ENCODE data around the gene NWD2.
A peak's percentile ranks its signal among the peaks of the same experiment; 100 is the strongest.

The NWD2 gene

DNA sequence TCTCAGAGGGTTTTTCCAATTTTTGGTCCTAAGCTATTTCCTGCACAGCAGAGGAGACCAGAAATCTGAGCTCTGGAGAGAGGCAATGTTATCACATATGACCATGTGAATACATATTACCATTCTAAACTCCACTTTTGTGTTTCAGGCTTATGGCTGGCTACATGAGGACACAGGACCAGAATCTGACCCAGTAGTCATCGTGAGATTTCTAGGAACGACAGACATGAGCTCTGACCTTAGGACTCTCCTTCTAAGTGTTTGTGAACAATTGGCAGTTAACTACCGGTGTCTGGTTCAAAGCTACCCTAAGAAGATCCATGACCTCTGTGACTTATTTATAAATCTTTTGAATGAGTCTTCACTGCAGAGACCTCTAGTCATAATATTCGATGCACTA lies 198.6 kb downstream of the NWD2 start:
- no peak for DNase-seq

DNA sequence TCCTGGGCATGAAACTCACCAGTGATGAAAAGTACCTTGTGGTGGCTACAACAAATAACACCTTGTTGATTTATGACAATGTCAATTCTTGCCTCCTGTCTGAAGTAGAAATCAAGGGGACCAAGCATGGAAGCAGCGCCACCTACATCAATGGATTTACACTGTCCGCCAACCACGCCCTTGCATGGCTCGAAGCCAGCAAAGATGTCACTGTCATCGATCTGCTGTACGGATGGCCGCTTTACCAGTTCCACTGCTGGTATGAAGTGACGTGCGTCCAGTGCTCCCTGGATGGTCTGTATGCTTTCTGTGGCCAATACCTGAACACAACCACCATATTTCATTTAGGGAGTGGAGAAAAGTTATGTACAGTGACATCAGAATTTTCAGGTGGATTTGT lies 200.5 kb downstream of the NWD2 start:
- no peak for DNase-seq

DNA sequence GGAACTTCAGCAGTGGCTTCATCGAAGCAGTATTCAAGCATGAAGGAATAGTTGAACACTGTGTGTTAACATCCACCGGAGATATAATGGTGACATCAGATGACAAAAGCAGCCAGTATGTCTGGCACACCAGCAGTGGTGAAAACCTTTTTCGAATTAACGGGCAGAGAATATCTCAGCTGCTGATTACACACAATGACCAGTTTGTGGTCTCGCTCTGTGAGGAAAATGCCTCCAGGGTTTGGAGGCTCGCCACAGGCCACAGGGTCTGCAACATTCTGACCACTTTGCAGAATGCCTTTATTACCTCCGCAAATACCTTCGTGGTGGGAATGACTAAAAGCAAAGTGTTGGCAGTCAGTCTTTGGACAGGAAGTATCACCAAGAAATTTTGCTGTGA lies 201.5 kb downstream of the NWD2 start:
- DNase-seq: no peak

DNA sequence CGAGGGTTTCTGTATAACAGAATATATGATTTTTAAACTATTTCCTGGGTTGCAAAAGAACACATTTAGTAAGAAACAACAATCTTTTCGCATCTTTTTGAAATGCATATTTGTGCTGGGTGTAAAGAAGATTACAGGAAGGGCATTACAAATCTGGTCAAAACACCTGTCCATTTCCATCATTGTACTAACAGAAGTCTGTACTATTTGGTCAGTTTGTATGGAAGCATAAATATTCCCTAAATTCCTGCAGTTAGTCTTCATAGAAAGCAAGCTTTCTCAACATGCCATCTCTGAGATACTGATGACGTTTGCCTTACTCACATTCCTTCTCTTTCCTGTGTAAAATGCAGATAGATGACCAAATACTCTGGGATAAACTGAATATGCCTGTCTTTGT lies 203.3 kb downstream of the NWD2 start:
- DNase-seq: no peak

DNA sequence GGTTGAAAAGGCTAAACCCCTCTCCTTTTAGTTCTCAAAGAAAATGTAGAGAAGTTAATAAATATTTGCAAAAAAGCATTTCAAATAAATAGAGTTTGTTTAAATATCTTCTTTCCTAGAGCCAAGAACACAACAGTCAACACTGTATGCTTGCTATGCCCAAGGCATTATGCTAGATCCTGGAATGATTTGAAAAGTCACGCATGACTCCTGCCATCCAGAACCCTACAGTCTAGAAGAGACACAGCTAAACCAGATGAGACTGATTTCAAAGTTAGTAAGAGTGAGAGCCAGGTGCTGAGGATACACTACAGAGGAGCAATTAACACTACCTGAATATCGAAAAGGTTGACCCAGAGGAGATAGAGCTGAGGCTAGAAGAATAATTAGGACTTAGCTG lies 205.8 kb downstream of the NWD2 start:
- no peak for DNase-seq

DNA sequence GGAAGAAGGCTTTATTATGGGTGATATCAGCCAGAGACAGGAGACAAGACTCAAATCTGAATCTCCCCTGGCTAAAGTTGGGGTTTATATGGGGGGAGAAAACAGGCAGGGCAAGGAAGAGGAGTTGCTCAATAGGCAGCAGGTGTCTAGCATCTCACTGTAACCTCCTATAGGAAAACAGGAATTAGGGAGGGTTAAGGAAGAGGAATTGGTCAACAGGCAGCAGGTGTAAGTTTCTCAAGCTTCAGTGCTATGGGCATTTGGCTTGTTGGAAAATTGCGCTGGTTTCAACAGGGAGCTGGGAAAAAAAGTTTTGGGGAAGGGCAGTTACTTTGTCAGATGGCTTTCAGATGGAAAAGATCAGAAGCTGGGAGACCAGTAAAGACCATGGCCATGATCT lies 206.4 kb downstream of the NWD2 start:
- DNase-seq: no peak

DNA sequence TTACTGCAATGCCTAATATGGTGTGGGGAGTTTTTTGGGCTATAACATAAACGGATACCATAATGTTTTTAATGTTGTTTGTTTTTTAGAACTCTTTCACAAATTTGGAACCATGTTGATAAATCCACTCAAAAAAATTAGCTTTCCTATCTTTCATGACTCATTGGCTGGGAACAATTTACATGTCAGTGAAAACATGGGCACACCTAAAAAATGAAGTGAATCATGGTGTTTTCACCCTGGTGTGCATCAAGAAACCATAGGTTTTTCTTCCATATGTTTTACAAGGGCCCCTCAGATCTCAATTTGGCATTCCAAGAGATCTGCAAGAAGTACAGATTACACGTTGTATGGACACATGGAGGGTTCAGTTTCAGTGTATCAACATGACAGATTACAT lies 207.1 kb downstream of the NWD2 start:
- DNase-seq: no peak

DNA sequence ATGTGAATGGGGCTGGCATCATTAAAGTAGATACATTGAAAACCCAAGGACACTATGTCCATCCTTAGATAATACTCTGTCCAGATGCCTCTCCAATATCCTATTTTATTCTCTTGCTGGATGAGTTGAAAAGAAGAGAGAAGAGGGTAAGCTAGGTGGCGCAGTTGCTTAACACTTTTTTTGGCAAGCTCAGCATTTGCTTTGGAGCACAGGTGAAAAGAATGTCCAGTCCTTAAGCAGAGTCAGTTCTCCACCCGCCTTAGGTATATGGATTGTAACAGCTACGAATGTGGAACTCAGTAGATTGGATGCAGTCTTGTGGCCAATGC lies 208.4 kb downstream of the NWD2 start:
- DNase-seq: peak; percentile 81

DNA sequence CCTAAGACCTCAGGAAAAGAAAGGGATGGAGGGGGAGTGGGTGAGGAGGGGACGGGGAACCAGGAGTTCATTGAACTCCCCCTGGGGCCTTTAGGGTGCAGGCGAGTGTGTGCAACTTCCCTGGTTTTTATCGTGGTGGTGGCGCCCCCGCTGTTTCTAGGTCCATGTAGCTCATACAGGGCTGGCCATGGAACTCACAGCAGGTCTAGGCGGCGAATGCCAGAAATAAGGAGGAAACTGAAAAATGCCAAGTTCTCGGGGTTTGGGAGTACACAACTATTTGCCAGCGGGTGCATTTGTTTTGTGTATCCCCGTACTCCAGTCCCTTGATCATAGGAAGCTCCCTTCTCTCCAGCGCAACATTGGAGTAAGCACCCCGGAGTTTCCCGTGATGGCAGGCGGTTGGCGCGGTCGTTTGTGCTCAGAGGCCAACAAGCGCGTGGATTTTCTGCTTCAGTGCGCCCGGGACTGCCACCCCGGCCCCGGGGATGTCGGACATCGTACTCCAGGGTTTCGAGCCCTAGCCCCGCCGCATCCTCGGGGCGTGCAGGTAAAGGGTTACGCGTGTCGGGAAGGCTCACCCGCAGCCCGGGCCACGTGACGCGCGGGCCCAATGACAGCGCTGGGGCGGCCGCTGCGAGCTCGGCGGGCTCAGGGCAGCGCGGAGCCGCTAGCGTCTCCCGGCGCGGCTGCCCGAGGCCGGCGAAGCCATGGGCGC lies 208.9 kb downstream of the NWD2 start:
- DNase-seq: no peak

DNA sequence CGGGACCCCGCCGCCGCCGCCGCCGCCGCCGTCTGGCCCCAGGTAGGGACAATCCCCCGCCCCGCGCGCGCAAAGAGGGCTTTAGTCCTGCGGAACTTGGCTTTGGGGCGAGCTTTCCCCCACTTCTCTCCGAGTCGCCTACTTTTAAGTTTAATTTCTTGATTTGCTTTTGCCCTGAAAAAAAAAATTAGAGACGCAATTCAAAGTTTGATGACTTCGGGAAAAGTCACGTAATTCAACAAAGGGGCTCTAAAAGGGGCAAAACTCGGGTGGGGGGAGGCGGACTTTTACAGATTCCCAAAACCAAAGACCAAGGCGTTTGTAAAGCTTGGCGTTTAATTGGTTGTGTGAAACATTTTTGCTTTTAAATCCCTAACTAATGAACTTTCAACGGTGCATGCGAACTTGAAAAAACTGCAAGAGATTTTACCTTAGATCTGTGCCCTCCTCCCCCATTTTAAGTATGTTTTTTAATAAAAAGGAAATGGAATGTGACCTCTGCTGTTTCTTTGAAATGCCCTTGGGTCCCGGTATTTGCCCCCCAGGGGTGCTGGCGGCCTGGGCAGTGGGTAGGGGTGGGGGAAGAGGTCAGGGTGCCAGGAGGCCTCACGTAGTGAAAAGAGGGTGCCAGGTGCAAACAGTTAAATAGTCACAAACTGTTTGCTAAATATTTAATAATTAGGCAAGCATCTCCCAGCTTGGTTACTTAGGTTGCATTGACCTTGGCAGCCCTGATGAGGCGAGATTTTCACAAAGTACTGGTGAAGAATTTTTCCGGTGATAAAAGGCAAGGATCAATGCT lies 209.7 kb downstream of the NWD2 start:
- DNase-seq: no peak

DNA sequence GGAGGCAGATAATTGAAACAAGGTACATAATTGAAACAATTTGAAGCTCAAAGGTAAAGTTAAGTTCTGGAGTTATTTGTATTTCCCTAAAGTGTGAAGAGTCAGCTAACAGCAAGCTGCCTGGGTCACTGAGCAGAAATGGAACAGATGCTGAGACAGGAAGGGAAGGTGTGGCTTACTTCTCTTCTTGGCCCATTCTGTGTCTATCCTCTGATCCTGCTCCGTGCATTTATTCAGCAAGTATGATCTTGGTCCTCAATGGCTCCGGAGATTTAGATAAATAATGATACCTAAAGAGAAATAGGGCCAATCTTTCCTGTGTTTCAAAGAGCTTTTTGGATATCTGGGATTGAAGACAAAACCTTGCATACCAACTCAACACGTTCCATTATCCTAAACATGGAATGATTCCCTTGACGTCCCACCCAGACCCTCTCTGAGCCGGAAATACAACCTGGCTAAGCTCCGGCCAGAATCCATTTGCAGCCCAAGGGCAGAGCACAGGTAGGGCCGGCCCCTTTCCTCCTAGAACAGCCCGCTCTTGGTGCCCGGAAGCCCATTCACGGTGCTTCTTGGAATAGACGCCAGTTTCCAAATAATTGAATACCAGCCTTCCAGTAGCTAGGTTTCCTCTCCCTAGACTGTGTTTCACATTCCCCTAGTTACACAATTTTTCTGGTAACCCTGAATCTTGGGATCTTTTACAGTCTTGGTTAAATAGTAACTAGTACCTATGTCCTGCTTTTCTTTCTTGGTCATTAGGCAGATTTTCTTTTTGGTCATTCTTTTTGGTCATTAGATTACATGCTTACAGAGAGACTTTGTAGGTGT lies 211.0 kb downstream of the NWD2 start:
- no peak for DNase-seq

DNA sequence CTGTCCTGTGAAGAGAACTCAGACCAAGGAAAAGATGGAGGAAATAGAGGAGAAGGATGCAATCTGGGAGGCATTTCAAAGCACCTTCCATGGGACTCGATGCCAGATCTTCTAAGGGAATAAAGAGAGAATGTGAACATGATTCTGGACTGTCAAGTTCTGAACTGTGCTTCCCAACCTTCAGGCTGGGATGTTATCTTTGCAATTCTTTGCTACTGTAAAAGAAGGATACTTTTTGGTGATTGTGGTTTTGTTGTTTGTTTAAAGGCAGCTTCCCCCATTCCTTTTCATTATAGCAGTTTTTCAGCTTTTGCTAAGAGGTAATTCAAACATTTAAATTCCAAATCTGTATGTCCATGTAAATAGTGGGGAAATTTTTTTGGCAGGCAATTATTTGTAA lies 217.3 kb downstream of the NWD2 start:
- DNase-seq: no peak

DNA sequence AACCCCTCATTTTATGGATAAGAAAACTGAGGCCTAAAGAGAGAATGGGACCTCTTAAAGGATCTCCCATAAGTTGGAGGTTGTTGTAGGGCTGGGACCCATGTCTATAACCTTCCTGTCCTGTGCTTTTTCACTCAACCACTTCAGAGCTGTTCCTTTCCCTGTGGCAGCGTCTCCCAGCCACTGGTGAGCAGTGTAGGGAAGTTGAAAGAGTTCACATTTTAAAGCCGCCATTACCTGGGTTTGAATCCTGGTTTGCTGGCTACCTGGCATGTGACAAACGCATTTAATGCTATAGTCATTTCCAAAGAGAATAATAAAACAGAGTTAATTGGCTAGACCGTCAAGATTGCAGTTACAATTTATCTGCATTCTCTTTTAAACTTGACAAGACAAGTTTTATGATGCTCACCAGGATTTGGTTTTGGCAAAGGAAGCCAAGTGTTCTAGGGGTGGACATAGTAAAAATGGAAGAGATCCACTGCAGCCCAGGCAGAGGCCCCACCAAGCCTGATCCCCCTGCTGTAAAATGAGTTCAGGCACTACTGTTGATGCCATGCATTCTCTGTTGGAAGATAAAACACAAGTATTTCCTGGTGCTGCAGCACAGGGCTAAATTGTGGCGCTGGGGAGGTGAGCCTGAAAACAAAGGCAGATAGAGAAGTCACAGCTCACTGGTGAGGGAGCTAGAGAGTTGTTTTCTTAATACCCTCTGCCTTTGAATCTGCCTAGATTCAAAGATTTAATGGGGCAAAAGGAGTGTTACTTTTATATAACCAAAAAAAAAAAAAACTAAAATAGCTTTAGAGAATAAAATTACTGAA lies 218.7 kb downstream of the NWD2 start:
- no peak for DNase-seq

DNA sequence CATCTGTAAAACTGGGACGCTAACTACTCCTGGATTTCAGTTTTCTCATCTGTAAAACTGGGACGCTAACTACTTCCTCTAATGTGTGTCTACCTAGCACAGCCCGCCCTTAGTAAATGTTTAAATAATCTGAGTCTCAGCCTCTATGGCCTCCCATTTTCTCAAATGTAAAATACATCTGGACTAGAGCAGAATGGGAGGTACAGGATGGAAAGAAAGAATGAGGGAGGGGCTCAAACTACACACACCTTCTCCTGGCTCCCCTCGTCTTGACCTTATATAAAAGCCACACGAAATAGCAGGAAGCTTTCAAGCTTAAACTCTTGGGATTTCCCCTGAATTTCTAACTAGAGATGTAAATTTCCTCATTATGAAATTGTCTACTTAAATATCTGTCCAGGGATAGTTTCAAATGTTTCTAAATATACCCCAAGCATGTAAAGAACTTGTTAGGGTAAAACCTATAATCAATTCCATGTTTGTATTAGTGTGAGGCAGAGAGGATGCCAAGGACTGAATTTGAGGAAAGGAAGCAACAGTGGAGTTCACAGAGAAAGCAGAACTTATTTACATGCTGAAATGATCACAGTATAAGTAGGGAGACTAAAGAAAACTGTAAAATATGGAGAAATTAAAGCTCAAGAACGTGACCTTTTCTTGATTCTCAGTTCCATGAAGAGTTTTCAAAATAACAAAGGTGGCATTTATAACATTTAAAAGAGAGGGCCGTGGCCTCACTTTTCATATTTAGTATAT lies 220.0 kb downstream of the NWD2 start:
- no peak for DNase-seq

DNA sequence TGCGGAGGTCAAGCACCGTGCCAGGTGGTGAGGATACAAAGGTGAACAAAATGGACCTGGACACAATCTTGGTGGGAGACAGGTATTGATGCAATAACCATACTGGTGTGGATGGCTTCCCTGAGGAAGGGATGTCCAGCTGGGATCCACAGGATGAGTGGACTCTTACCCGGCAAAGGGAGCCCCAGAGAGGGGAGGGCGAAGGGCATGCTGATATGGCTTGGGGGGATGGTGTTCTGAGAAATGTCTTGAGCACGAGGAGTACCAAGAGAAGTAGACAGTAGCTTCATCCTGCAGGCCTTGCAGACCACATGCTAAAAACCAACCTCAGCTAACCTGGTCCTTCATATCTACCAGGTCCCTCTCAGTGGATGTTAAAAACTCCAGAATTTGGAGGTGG lies 220.8 kb downstream of the NWD2 start:
- no peak for DNase-seq

DNA sequence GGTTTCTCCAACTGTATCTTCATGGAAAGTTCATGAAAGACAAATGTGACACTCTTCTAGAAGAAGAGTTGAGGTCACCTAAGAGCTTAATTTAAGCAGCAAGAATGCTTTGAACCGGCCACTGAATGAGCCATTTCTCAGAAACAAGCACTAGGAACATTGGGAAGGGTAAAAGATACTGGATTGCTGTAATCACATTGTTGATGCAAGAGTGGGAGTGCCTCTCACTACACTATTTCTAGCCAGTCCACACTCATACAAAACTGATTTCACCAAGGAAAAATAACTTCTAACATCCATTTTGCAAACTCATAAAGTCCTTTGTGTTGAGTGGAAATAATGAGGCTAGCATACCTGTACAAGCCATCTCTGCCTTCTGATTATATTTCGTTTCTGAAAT lies 221.3 kb downstream of the NWD2 start:
- DNase-seq: no peak

DNA sequence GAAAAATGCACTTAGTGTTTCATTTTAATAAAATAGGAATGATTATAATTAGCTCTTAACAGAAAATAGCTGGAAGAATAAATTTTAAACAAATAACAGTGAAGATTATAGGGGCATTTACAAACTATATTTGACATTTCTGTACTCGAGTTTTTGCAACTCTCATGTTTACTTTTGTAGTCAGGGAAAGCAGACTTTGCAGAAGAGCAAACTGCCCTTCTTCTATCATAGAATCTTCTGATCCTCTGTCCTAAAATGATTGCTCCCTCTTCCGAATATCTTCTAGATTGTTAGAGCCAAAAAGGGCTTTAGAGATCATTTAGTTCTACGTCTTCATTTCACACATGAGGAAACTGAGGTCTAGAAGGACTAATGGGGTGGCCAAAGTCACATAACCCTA lies 222.7 kb downstream of the NWD2 start:
- no peak for DNase-seq

DNA sequence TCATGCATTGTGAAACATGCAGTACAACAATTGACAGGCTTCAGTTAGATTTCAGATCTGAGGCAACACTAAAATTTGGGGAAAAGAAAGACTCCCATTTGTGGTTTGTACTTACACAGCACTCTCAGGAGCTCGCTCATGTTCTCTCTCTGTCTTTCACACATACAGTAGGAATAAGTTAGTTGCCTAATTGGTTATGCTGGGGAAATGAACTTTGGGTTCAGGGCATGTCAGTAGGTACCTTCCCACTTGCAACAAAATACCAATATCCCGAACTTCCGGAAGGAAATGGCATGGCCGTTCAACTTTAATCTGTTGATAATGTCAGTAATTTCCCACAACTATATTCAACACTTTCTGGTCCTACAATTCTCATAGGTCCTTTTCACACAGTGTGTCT lies 223.3 kb downstream of the NWD2 start:
- DNase-seq: no peak

DNA sequence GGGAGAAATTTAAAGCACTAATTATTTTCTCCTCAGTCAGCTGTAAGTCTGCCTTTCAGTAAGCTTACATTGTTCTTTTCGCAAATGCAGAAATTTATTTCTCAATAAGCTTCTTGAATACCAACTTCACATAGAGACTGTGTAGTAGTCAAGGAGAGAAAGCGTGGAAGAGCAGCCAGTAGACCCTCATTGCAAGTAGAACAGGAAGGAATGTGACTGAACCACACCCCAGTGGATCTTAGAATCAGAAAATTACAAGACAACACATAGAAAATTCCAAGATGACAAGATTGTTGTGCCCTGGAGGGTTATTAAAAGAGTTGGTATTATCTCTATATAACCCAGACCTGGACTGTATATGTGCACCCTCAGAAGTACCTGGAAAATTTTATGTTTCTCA lies 224.7 kb downstream of the NWD2 start:
- no peak for DNase-seq

DNA sequence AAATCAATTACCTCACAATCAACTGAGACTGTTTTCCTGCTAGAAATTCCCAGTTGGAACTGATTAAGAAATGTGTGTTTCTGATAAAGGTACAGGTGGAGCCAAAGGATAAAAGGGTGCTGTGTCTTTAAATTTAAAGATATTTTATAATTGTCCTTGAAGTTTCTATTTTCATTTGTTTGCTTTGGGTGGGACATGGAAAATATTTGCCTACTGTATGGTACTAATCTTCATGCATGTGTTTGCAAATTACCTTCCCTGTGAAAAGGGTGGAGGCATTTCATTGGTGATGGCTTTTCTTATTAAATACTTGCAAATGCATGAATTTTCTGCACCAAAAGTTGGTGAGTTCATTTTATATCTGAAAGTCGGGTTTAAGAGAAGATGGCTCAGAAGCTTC lies 225.7 kb downstream of the NWD2 start:
- DNase-seq: no peak

DNA sequence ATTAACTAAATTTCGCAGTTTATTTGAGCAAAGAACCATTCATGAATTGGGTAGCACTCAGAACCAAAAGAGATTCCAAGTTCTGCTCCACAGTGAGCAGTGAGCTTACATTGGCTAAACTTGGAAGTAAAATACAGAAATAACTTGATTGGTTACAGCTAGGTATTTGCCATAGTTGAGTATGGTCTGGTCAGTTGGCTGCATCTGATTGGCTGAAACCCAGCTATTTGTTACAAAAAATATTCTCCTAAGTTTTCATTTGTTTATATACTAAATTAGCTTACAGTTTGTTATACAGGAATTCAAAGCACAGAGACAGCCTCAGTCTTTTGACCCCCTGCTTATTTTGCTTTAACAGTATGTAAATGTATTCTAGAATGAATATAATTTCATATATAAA lies 226.6 kb downstream of the NWD2 start:
- DNase-seq: no peak

DNA sequence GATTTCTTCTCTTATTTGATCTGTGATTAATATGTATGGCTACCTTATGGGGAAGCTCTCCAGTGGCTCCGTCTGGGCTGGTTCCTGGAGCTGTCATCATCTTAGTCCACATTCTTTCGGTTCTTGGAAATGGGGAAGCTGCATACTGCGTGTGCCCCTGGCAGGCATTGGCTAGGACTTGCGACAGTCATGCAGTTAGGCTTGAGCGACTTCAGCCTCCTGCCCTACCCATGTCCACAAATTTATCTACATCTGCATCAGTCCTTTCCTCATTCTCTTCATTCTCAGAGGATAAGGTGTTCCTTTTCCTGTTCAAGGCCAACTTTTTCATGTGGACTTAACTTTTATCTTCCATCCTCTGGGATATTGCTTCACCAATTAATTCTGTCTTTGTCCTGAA lies 227.4 kb downstream of the NWD2 start:
- peak; percentile 45 for DNase-seq

All from kidney glomerular epithelial cell (primary cell).